Myometrial cell (primary cell): ENCODE results near the gene FAM120C. TPM values are rescaled to one million over a fixed set of nuclear protein-coding genes. Genes with fewer than 3 reads are reported as not detected.

Experiments
- total RNA-seq: library from RNA; depleted of rRNA; stranded (reverse); fragments of >200 nt; gene quantifications from 2 replicates; pipeline ENCODE4 v1.2.3, GENCODE V29; 2015

FAM120C gene, protein sequence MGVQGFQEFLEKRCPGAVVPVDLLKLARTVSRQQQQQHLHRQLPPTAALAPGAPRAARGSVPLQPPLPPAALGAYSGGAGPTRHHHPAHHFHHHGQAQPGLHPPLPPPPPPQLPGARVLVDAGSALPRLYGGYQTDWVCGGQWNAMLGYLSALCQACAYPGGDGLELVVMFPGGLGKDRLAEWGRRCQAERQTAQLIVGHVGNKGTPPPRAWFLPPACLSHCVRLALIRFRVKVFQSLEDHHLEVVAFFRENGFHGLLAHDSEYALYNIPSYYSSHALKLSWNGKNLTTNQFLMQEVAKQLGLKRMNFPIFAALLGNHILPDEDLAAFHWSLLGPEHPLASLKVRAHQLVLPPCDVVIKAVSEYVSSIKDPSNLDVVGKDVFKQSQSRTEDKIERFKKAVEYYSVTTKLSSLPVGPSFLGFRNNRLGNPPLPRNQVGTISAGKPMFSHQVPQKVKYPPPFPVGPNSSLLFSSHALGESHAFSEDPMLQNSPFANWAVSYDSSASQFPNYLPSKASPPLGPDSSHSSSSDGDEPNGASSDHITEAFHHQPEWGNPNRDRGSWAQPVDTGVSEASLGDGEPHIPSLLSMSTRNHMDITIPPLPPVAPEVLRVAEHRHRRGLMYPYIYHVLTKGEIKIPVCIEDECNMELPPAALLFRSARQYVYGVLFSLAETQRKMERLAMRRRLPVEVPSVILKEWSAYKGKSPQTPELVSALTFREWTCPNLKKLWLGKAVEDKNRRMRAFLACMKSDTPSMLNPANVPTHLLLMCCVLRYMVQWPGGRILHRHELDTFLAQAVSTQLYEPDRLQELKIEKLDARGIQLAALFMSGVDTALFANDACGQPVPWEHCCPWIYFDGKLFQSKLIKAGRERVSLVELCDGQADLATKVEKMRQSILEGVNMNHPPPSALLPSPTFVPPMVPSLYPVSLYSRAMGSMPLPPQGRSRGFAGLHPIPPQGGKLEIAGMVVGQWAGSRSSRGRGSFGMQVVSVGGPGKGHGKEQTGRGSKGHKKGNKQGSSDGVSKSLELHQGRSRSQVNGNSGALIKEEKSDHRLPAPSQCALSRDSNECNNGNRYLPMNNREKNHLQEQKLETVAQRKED
- 4.6 and 10.1 TPM in 2 replicates for total RNA-seq

DNA sequence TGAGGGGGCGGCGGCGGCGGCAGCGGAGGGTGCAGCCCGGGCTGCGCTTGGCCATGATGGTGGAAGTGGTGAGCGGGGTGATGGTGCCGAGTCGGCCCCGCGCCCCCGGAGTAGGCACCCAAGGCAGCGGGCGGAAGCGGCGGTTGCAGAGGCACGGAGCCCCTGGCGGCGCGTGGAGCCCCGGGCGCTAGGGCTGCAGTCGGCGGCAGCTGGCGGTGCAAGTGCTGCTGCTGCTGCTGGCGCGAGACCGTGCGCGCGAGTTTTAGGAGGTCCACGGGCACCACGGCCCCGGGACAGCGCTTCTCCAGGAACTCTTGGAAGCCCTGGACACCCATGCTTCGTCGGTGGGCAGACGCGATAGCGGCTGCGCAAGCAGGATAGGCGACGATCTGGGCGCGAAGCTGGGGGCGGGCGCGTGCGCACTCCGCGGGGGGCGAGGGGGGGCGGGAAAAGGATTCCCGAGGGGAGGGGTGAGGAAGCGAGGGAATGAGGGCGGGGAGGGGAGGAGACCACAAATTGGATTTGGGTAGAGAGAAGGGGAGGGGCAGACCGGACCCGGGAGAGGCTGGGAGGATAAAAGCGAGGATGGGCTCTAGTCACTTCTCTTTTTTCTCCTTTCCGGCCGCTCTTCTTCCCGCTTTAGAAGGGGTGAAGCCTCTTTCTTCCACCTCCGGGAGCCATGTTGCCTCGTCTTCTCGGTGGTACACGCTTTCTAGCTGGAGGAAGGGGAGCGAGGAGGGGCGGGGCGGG, at the start of gene FAM120C:
Gene FAM120C, minus strand, starts transcription at position 391 of the 750 bp plus-strand sequence. Its CDS starts 56 bp downstream, at position 335.

DNA sequence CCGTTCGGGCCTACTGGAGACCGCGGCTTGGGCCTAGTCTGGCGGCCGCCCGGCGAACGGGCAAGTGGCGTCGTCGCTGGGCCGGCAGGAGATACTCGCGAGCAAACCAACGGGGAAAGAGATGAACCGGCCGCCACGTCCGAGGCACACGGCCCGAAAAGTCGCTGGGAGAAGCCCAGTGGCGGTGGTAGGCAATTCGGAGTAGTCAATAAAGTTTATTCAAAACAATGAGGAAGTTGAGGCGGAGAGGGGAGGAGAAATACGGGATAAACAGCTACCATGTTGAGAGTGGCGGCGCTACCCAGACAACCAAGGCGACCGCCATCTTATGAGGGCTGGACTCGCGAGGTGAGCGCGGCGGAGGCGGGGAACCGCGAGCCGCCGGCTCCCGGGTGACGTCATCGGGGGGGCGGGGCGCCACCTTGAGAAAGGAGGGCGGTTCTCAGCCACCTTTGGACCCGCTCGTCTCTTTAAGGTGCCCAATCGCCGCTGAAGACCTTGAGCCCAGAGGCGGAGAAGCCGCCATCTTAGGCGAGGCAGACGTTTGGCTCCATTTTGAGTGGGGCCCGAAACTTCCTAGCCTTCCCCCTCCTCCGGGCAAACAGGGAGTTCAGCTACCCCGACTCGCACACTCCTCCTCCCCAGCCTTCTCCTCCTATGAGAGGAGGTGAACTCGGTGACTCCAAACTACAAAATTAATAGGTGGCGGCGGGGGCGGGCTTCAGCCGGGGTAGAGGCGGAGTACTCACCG, 138.8 kb downstream of the FAM120C start, which contains the start of gene PHF8:
Gene PHF8, minus strand, starts transcription at position 348 of the 751 bp plus-strand sequence. CDS start 1,745 bp downstream, outside the sequence.

Other genes starting within 250 kb of the FAM120C start
- gene PHF8, start 138.8 kb downstream of the FAM120C start, total RNA-seq: 7.3 and 17.9 TPM in 2 replicates
- gene WNK3, start 174.8 kb upstream of the FAM120C start, total RNA-seq: 0.18 TPM in 1 of 2 replicates, not detected in the other